Measurements from ENCODE around the gene ARID4B. TPM values are rescaled to one million over a fixed set of nuclear protein-coding genes. Genes with fewer than 3 reads are reported as not detected.
A peak's percentile ranks its signal among the peaks of the same experiment; 100 is the strongest.

ARID4B gene
- total and polyA plus RNA-seq, 2 of the 13 experiments (the other 11 are each of a cell fraction or from before 2014, with no cell fraction given), result 9.7 to 24.6 TPM

DNA sequence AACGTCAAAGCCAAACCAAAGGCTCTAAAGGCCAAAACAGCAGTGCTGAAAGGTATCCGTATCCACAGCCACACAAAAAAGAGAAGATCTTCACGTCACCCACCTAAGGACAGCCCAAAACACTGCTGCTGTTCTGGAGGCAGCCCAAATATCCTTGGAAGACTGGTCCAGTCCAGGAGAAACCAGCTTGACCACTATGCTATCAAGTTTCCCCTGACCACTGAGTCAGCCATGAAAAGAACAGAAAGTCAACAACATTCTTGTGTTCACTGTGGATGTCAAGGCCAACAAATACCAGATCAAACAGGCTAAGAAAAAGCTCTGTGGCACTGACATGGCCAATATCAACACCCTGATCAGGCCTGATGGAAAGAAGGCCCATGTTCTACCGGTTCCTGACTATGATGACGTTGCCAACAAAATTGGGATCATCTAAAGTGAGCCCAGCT, 32.1 kb downstream of the ARID4B start (continued):
- TF ChIP-seq LRRFIP1 (CRISPR knock-in tag; conservative IDR thresholded peaks at IDR 0.05) (no peak), ZNF546 (CRISPR knock-in tag; conservative IDR thresholded peaks at IDR 0.05) (no peak), MTF2 (CRISPR knock-in tag; IDR thresholded peaks at IDR 0.05; ENCODE audit: borderline replicate concordance) (no peak), MTA3 (CRISPR knock-in tag; IDR thresholded peaks at IDR 0.05) (no peak), DNMT1 (CRISPR knock-in tag; IDR thresholded peaks at IDR 0.05) (no peak), SYNCRIP (IDR thresholded peaks at IDR 0.05; ENCODE audit: insufficient read depth, low read depth, low read length) (no peak), STAG1 (CRISPR knock-in tag; IDR thresholded peaks at IDR 0.05) (peak; percentile 4; the same call in 1 of the 2 replicates), ZNF431 (CRISPR knock-in tag; IDR thresholded peaks at IDR 0.05; ENCODE audit: borderline replicate concordance, low read depth) (no peak), NFRKB (IDR thresholded peaks at IDR 0.05) (no peak), NFIB (CRISPR knock-in tag; IDR thresholded peaks at IDR 0.05; ENCODE audit: borderline replicate concordance) (no peak), ZFP36L1 (CRISPR knock-in tag; IDR thresholded peaks at IDR 0.05) (no peak), EP300 (IDR thresholded peaks at IDR 0.05; ENCODE audit: low read depth in 2 of 2, low read length in 2 of 2) (peak in 1 of 2 experiments; percentile 85; a peak in 2 of 4 replicates), EP300 (CRISPR knock-in tag; IDR thresholded peaks at IDR 0.05; ENCODE audit: borderline replicate concordance) (peak; percentile 84), ZKSCAN8 (CRISPR knock-in tag; IDR thresholded peaks at IDR 0.05; ENCODE audit: borderline replicate concordance) (peak; percentile 56; the same call in 1 of the 2 replicates), FOSL2 (CRISPR knock-in tag; IDR thresholded peaks at IDR 0.05) (peak; percentile 97), HMGA1 (CRISPR knock-in tag; conservative IDR thresholded peaks at IDR 0.05) (no peak), ZSCAN9 (CRISPR knock-in tag; IDR thresholded peaks at IDR 0.05; ENCODE audit: borderline replicate concordance) (no peak; the same call in 1 of the 2 replicates), SRSF4 (IDR thresholded peaks at IDR 0.05; ENCODE audit: low read depth, low read length, poor library complexity, severe bottlenecking) (no peak), FIP1L1 (IDR thresholded peaks at IDR 0.05; ENCODE audit: borderline replicate concordance, insufficient read depth, low read depth, low read length) (no peak), SMYD3 (CRISPR knock-in tag; IDR thresholded peaks at IDR 0.05) (no peak), ZNF569 (CRISPR knock-in tag; IDR thresholded peaks at IDR 0.05; ENCODE audit: borderline replicate concordance) (no peak), ZC3H13 (CRISPR knock-in tag; IDR thresholded peaks at IDR 0.05) (no peak), ZNF496 (CRISPR knock-in tag; IDR thresholded peaks at IDR 0.05; ENCODE audit: insufficient replicate concordance) (no peak), ZNF335 (CRISPR knock-in tag; IDR thresholded peaks at IDR 0.05) (no peak), RBM22 (optimal IDR thresholded peaks at IDR 0.05; ENCODE audit: low read length) (peak; percentile 46), GTF3A (CRISPR knock-in tag; conservative IDR thresholded peaks at IDR 0.05) (no peak)
- TF ChIP-seq, protein P1, sequence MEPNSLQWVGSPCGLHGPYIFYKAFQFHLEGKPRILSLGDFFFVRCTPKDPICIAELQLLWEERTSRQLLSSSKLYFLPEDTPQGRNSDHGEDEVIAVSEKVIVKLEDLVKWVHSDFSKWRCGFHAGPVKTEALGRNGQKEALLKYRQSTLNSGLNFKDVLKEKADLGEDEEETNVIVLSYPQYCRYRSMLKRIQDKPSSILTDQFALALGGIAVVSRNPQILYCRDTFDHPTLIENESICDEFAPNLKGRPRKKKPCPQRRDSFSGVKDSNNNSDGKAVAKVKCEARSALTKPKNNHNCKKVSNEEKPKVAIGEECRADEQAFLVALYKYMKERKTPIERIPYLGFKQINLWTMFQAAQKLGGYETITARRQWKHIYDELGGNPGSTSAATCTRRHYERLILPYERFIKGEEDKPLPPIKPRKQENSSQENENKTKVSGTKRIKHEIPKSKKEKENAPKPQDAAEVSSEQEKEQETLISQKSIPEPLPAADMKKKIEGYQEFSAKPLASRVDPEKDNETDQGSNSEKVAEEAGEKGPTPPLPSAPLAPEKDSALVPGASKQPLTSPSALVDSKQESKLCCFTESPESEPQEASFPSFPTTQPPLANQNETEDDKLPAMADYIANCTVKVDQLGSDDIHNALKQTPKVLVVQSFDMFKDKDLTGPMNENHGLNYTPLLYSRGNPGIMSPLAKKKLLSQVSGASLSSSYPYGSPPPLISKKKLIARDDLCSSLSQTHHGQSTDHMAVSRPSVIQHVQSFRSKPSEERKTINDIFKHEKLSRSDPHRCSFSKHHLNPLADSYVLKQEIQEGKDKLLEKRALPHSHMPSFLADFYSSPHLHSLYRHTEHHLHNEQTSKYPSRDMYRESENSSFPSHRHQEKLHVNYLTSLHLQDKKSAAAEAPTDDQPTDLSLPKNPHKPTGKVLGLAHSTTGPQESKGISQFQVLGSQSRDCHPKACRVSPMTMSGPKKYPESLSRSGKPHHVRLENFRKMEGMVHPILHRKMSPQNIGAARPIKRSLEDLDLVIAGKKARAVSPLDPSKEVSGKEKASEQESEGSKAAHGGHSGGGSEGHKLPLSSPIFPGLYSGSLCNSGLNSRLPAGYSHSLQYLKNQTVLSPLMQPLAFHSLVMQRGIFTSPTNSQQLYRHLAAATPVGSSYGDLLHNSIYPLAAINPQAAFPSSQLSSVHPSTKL (CRISPR knock-in tag; IDR thresholded peaks at IDR 0.05), result peak; percentile 98

All from HepG2 (cell line).